Fibroblast of pulmonary artery (primary cell): ENCODE measurements around the gene PTPRN2.
"Not testable (repeated sequence)": the region's sequence is repeated elsewhere in the genome, so short reads cannot be mapped to it uniquely, and the experiment has no call there.

Source experiments
- DNase-seq: peaks from one replicate; pipeline ENCODE4 v3.0.0-alpha.2; 2010; ENCODE audit warnings: low read depth
- H3K4me3 ChIP-seq: replicated peaks from 2 replicates; pipeline ENCODE4 v1.5.1; 2011; ENCODE audit warnings: low read depth, mild to moderate bottlenecking, control low read depth, low read length, moderate library complexity
- CTCF ChIP-seq: IDR thresholded peaks from 2 replicates; pipeline ENCODE4 v1.5.1; 2011; ENCODE audit warnings: mild to moderate bottlenecking, control low read depth, low read length, inconsistent platforms; ENCODE audit errors: missing control alignments

The PTPRN2 gene

DNA sequence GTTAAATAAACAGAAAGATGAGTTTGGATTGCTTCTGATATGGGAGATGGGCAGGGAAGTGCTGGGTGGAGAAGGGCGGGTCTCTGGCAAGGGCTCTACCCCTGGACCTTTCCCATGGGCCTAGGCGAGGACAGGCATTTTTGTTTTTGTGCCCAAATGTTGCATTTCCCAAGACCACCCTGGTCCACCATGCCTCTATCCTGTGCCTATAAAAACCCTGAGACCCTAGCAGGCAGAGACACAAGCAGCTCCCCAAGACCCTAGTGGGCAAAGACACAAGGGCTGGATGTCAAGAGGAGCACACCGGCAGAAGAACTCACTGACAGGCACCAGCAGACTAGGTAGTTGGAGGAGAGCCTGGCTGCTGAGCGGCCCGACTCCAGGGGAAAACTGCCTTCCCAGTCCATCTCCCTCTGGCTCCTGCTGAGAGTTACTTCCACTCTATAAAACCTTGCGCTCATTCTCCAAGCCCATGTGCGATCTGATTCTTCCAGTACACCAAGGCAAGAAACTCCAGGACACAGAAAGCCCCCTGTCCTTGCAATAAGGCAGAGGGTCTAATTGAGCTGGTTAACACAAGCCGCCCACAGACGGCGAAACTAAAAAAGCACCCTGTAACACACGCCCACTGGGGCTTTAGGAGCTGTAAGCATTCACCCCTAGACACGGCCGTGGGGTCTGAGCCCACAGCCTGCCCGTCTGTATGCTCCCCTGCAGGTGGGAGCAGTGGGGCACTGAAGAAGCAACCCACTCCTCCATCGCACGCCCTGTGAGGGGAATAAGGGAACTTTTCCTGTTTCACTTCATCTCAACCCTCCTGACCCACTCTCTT, 291.4 kb downstream of the PTPRN2 start:
- TF ChIP-seq CTCF: no peak
- no peak for DNase-seq
- no peak overlapping the region for H3K4me3 ChIP-seq

DNA sequence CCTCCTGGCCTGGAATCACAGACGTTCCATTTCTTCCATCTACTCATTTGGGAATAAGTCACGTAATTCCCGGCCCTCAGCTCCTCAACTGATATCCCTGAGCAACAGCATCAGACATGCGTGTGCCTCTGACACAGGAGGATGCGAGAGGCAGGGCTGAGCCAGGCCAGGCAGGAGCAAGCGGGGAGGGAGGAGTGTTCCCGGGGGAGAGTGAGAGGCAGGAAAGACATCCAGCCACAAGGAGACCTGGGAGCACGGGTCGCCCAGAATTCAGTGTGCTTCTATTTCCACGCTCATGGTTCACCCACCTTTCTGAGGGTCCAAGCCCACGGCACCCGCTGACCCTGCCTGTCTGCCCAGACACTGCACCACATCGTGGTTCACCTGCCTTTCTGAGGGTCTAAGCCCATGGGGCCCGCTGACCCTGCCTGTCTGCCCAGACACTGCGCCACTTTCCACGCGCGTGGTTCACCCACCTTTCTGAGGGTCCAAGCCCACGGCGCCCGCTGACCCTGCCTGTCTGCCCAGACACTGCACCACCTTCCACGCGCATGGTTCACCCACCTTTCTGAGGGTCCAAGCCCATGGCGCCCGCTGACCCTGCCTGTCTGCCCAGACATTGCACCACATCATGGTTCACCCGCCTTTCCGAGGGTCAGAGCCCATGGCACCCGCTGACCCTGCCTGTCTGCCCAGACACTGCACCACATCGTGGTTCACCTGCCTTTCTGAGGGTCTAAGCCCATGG, 293.0 kb downstream of the PTPRN2 start:
- DNase-seq: not testable (repeated sequence)

DNA sequence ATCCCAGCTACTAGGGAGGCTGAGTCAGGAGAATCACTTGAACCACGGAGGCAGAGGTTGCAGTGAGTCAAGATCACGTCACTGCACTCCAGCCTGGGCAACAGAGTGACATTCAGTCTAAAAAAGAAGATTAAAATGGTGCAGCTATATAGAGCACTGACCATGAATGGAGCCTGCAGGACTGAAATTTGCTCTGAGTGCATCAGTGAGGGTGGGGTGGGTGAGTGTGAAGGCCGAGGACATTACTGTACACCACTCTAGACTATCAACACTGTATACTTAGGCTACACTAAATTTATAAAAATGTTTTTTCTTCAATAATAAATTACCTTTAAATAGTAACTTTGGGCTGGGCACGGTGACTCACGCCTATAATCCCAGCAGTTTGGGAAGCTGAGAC, 294.7 kb downstream of the PTPRN2 start:
- no peak overlapping the region for H3K4me3 ChIP-seq
- DNase-seq: no peak
- TF ChIP-seq CTCF: no peak

More for the DNA sequence above, 293.0 kb downstream of the PTPRN2 start:
- H3K4me3 ChIP-seq: not testable (repeated sequence)

GRCh38 chr7:158291998-158292397, 295.6 kb downstream of the PTPRN2 start:
- TF ChIP-seq CTCF: no peak
- no peak for DNase-seq

GRCh38 chr7:158289761-158290523, 297.7 kb downstream of the PTPRN2 start:
- no peak overlapping the region for H3K4me3 ChIP-seq
- no peak for DNase-seq
- no peak for TF ChIP-seq CTCF

More at GRCh38 chr7:158291998-158292397, 295.6 kb downstream of the PTPRN2 start:
- H3K4me3 ChIP-seq: no peak overlapping the region

- no peak for TF ChIP-seq CTCF
- no peak for DNase-seq
- H3K4me3 ChIP-seq: no peak overlapping the region
Observed at GRCh38 chr7:158289231-158289630, 298.4 kb downstream of the PTPRN2 start.

- no peak for DNase-seq
- H3K4me3 ChIP-seq: no peak overlapping the region
- no peak for TF ChIP-seq CTCF
Observed at GRCh38 chr7:158286210-158286609, 301.4 kb downstream of the PTPRN2 start.
